Lung (tissue), 12 donors: ENCODE data around the gene UNC5B. TPM values are rescaled to one million over a fixed set of nuclear protein-coding genes. Genes with fewer than 3 reads are reported as not detected.

Source experiments
- ATAC-seq: fragments of 200-7000 bp; cut with Tn5 transposase; one replicate; pipeline ENCODE4 v1.9.1; 2020; ENCODE audit warnings: moderate number of reproducible peaks; ENCODE audit not compliant: insufficient read depth, low FRiP score
- DNase-seq, 3 donors: peaks; one replicate each; pipeline ENCODE4 v3.0.0-alpha.2; 2013 to 2017
- H3K27ac ChIP-seq, 2 donors: one replicate each; pipeline ENCODE4 v1.5.1; 2013; ENCODE audit warnings: mild to moderate bottlenecking in 2 of 2, moderate library complexity in 2 of 2, control low read depth in 1 of 2, inconsistent platforms in 1 of 2, low read depth in 1 of 2, low read length in 1 of 2
- H3K27me3 ChIP-seq, 3 donors: one replicate each; pipeline ENCODE4 v1.5.1; 2013; ENCODE audit warnings: low read length in 2 of 3; ENCODE audit not compliant: control insufficient read depth in 3 of 3, insufficient read depth in 3 of 3
- H3K36me3 ChIP-seq, 4 donors: one replicate each; pipeline ENCODE4 v1.5.1; 2013; ENCODE audit warnings: low read length in 4 of 4, mild to moderate bottlenecking in 1 of 4, moderate library complexity in 1 of 4; ENCODE audit not compliant: control insufficient read depth in 4 of 4, insufficient read depth in 4 of 4
- H3K4me1 ChIP-seq, 5 donors: one replicate each; pipeline ENCODE4 v1.5.1; 2013; ENCODE audit warnings: low read length in 5 of 5, mild to moderate bottlenecking in 2 of 5, moderate library complexity in 1 of 5; ENCODE audit not compliant: control insufficient read depth in 5 of 5, insufficient read depth in 5 of 5
- H3K4me3 ChIP-seq: one replicate; pipeline ENCODE4 v1.5.1; 2013; ENCODE audit warnings: mild to moderate bottlenecking, control low read depth, moderate library complexity
- H3K9ac ChIP-seq, 2 donors: one replicate each; pipeline ENCODE4 v1.5.1; 2013; ENCODE audit warnings: low read length in 2 of 2, control low read depth in 1 of 2; ENCODE audit not compliant: insufficient read depth in 1 of 2
- H3K9me3 ChIP-seq, 4 donors: one replicate each; pipeline ENCODE4 v1.5.1; 2013; ENCODE audit warnings: low read length in 3 of 4, mild to moderate bottlenecking in 1 of 4, moderate library complexity in 1 of 4; ENCODE audit not compliant: control insufficient read depth in 4 of 4, insufficient read depth in 3 of 4
- WGBS, 2 donors: extraction: QIAGEN DNeasy Blood & Tissue Kit; methylation state at CpG; one replicate each; pipeline ENCODE4 v1.1.7; 2013; 5-methylcytosine and 5-hydroxymethylcytosine counted together
- polyA plus RNA-seq, 2 donors: library from polyadenylated mRNA; stranded (reverse); fragments of 200-250 nt; gene quantifications; one replicate each; pipeline ENCODE4 v1.2.1, GENCODE V29; 2013
- total RNA-seq, 2 donors: library from RNA; depleted of rRNA in 1 of 2; stranded (reverse); fragments of >200 nt in 1 of 2; gene quantifications; one replicate each; pipeline ENCODE4 v1.2.1, GENCODE V29; 2014 to 2021
- TF ChIP-seq, protein P1 (sequence below): IDR thresholded peaks from 2 replicates; pipeline ENCODE4 v1.5.1; 2012; ENCODE audit warnings: mild to moderate bottlenecking; ENCODE audit errors: control extremely low read depth, extremely low read depth
- donor health status: control.
- donor health status: control.
- donor health status: Bipolar disorder and iron deficiency.
- donor health status: healthy.
- donor health status: DM: yes; HTN: yes; CAD: no.

UNC5B gene
- total and polyA plus RNA-seq, 4 donors: 4.4 to 23.8 (median 8.3) TPM

DNA sequence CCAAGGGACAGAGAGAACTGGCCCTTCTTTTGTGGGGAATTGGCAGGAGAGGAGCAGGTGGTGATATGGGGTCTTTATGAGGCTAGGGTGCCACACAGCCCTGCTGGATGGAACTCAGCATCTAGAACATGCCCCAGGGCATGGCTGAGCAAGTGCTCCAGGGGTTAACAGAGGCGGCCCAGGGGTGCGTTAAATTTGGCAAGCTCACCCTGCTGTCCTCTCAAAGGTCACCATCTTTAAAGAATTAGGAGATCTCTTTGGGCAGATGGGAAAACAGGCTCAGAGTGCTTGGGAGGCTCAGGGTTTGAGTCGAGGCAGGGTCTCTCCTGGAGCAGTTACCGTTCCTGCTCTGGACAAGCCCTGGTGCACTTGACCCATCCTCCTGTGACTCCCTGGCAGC lies 21.4 kb upstream of the UNC5B start:
- Histone ChIP-seq H3K4me3 (no peak overlapping the region), H3K9me3 (no peaks in the 10 kb centered on the region), H3K27me3 (no peaks in the 10 kb centered on the region), H3K4me1 (peaks cover 0 to 19% (median 3%) of the 10 kb centered on the region in 5 donors), H3K27ac (no peak overlapping the region), H3K36me3 (no peaks in the 10 kb centered on the region), H3K9ac (no peak overlapping the region)
- ATAC-seq (no peak), DNase-seq (no peak)
- 61 to 75% methylated on average over 4 of the region's 4 CpGs for WGBS, 2 donors
- TF ChIP-seq, protein P1, sequence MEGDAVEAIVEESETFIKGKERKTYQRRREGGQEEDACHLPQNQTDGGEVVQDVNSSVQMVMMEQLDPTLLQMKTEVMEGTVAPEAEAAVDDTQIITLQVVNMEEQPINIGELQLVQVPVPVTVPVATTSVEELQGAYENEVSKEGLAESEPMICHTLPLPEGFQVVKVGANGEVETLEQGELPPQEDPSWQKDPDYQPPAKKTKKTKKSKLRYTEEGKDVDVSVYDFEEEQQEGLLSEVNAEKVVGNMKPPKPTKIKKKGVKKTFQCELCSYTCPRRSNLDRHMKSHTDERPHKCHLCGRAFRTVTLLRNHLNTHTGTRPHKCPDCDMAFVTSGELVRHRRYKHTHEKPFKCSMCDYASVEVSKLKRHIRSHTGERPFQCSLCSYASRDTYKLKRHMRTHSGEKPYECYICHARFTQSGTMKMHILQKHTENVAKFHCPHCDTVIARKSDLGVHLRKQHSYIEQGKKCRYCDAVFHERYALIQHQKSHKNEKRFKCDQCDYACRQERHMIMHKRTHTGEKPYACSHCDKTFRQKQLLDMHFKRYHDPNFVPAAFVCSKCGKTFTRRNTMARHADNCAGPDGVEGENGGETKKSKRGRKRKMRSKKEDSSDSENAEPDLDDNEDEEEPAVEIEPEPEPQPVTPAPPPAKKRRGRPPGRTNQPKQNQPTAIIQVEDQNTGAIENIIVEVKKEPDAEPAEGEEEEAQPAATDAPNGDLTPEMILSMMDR: no peak

DNA sequence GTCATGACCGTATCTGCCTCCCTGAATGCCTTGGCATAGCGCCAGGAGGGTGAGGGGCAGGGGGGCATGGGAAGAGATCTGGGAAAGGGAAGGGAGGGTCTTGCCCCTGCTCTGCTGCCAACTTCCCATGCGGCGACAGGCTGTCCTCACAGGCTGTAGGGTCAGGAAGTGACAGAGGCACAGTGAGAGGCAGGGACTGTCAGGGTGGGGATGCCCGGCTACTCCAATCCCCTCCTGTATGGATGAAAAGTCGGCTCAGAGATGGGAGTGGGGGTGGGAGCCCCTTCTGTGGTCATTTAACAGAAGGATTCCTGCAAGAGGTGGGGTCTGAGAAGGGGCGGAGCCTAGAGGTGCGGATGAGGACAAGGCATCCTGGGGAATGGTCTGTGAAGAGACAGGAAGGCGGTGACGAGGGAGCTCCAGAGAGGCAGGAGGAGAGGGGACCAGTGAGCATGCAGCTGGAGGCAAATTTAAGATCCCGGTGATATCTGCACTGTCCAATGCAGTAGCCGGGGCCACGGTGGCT lies 20.8 kb upstream of the UNC5B start:
- TF ChIP-seq, protein P1: no peak
- no peak overlapping the region for H3K4me3 ChIP-seq
- no peaks in the 10 kb centered on the region for H3K36me3 ChIP-seq
- H3K9ac ChIP-seq: no peak overlapping the region
- H3K27me3 ChIP-seq: no peaks in the 10 kb centered on the region
- DNase-seq (no peak), ATAC-seq (no peak)
- WGBS, 2 donors: 42 to 50% methylated on average over 13 of the region's 13 CpGs
- H3K27ac ChIP-seq: no peak overlapping the region
- H3K9me3 ChIP-seq: peaks cover 0 to 4% (median under 1%) of the 10 kb centered on the region in 4 donors
- peaks cover 0 to 19% (median 3%) of the 10 kb centered on the region in 5 donors for H3K4me1 ChIP-seq

DNA sequence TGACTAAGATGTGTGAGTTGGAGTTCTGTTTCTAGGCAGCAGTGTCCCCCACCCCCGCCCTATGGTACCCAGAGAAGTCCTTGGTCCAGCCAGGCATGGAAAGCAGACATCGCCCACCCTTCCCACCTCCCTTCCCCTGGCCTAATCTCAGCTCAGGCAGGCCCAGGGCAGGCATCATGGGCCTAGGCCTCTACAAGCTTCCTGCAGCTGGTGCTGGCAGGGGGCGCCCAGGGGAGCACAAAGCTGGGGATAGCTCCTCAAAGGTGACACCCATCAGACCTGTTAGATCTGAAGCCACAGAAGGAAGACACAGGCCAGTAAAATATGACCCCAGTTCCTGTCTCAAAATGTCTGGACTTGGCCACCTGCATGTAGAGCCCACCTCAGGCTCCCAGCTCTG lies 18.9 kb upstream of the UNC5B start:
- no peak overlapping the region for H3K4me3 ChIP-seq
- no peaks in the 10 kb centered on the region for H3K27me3 ChIP-seq
- peaks cover 0 to 8% (median 2%) of the 10 kb centered on the region in 5 donors for H3K4me1 ChIP-seq
- WGBS, 2 donors: 92 to 98% methylated on average over 3 of the region's 3 CpGs
- no peak for ATAC-seq
- no peak for DNase-seq
- TF ChIP-seq, protein P1: no peak
- peaks cover 2 to 8% (median 5%) of the 10 kb centered on the region in 4 donors for H3K9me3 ChIP-seq
- H3K27ac ChIP-seq: no peak overlapping the region
- H3K9ac ChIP-seq: no peak overlapping the region
- H3K36me3 ChIP-seq: no peaks in the 10 kb centered on the region

DNA sequence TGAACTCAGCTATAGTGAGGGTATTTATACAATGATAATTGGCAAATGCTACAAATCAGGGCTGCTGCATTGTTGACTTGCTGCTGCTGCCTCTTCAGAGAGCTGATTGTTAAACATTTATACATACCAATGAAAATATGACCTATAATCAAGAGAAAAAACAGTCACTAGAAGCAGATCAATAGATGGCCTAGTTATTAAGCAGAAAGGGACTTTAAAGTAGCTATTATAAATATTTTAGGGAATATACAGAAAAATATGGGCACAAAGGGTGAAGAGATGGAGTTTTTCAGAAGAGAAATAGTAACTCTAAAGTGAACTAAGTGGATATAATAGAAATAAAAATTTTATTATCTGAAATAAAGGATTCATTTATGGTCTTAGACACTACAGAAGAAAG lies 14.4 kb upstream of the UNC5B start:
- Histone ChIP-seq H3K4me3 (no peak overlapping the region), H3K4me1 (peaks cover 0 to 10% (median 0%) of the 10 kb centered on the region in 5 donors), H3K27ac (no peak overlapping the region), H3K36me3 (no peaks in the 10 kb centered on the region), H3K9ac (no peak overlapping the region), H3K9me3 (peaks cover 2 to 14% (median 8%) of the 10 kb centered on the region in 4 donors), H3K27me3 (no peaks in the 10 kb centered on the region)
- no peak for DNase-seq
- no peak for ATAC-seq
- TF ChIP-seq, protein P1: no peak
